ENCODE data around the gene ADPRHL1.
A peak's percentile ranks its signal among the peaks of the same experiment; 100 is the strongest.
"Not testable (repeated sequence)": the region's sequence is repeated elsewhere in the genome, so short reads cannot be mapped to it uniquely, and the experiment has no call there.

The ADPRHL1 gene

DNA sequence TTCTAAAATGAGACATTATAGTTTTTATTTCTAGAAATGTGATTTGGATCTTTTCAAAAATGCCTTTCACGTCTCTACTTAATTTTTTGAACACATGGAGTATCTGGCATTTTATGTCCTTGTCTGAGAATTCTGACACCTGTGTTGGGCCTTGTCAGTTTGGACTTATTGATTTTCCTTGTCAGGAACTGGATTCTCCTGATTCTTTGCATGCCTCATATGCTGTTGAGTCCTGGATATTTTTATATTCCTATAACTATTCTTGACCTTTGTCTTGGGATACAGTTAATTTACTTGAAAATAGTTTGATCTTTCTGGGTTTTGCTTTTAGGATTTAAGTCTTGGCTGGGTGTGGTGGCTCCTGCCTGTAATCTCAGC is 10.3 kb downstream of the ADPRHL1 start:
- TF ChIP-seq, protein P1, sequence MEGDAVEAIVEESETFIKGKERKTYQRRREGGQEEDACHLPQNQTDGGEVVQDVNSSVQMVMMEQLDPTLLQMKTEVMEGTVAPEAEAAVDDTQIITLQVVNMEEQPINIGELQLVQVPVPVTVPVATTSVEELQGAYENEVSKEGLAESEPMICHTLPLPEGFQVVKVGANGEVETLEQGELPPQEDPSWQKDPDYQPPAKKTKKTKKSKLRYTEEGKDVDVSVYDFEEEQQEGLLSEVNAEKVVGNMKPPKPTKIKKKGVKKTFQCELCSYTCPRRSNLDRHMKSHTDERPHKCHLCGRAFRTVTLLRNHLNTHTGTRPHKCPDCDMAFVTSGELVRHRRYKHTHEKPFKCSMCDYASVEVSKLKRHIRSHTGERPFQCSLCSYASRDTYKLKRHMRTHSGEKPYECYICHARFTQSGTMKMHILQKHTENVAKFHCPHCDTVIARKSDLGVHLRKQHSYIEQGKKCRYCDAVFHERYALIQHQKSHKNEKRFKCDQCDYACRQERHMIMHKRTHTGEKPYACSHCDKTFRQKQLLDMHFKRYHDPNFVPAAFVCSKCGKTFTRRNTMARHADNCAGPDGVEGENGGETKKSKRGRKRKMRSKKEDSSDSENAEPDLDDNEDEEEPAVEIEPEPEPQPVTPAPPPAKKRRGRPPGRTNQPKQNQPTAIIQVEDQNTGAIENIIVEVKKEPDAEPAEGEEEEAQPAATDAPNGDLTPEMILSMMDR (IDR thresholded peaks at IDR 0.05) = no peak

DNA sequence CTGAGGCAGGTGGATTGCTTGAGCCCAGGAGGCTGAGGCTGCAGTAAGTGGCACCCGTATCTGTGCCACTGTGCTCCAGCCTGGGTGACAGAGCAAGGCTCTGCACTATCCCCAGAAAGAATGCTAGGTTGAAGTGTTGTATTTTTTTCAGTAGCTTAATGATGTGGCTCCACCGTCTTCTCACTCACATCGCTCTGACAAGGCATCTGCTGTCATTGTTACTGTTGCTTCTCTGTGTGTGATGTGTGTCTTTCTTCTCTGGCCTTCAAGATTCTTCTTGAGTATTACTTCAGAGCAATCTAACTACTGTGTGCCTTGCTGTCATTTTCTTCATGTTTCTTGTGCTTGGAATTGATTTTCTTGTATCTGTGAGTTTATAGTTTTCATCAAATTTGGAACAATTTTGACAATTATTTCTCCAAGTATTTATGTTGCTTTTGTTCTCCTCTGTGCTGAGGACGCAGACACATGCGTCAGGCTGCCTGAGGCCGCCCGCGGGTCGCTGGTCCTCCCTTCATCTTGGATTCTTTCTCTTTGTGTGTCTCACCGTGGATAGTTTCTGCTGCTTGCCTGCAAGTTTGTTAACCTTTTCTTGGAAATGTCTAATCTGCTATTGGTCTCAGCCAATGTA is 10.8 kb downstream of the ADPRHL1 start:
- no peak for TF ChIP-seq ZFX (IDR thresholded peaks at IDR 0.05; ENCODE audit: borderline replicate concordance)
- TF ChIP-seq, protein P1 (IDR thresholded peaks at IDR 0.05) = no peak
- H3K27ac ChIP-seq = no peak overlapping the region

More for the DNA sequence above, 10.3 kb downstream of the ADPRHL1 start:
- no peak overlapping the region for H3K27ac ChIP-seq

DNA sequence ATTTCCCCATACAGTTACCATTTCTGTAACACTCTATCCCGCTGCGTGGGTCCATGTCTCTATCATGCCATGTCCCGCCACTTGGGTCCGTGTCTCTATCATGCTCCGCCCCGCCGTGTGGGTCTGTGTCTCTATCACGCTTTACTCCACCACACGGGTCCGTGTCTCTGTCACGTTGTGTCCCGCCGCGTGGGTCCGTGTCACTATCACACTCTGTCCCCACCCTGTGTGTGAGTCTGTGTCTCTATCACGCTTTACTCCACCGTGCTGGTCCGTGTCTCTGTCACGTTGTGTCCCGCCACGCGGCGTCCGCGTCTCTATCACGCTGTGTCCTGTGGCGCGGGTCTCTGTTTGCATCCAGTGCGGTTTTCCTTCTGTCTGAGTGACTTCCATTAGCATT is 11.6 kb downstream of the ADPRHL1 start:
- TF ChIP-seq ZFX (IDR thresholded peaks at IDR 0.05; ENCODE audit: borderline replicate concordance) = no peak
- TF ChIP-seq, protein P1 (IDR thresholded peaks at IDR 0.05) = no peak

DNA sequence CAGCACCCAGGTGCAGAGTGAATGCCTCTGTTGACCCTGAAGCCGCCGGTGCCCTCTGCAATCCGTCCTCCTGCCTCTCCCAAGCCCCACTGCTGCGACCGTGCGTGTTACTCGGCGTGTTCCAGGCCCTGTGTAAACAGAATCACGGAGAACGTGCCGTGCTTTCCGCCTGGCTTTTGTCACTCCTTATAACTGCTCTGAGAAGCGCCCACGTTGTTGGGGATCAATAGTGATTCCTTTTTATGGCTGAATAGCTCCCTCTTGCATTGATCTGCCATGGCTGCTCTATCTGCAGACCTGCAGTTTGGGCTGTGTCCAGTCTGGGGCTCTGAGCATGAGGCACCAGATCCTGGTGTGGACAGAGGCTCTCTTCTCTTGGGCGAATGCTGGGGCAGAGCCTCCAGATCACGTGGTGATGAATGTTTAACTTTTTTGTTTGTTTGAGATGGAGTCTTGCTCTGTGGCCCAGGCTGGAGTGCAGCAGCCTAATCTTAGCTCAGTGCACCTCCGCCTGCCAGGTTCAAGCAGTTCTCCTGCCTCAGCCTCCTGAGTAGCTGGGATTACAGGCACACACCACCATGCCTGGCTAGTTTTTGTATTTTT is 15.8 kb downstream of the ADPRHL1 start:
- TF ChIP-seq ZFX (IDR thresholded peaks at IDR 0.05; ENCODE audit: borderline replicate concordance) = no peak
- TF ChIP-seq, protein P1 (IDR thresholded peaks at IDR 0.05) = no peak
- H3K27ac ChIP-seq = peak overlapping the region; percentile 81

More for the DNA sequence above, 11.6 kb downstream of the ADPRHL1 start:
- H3K27ac ChIP-seq = no peak overlapping the region

DNA sequence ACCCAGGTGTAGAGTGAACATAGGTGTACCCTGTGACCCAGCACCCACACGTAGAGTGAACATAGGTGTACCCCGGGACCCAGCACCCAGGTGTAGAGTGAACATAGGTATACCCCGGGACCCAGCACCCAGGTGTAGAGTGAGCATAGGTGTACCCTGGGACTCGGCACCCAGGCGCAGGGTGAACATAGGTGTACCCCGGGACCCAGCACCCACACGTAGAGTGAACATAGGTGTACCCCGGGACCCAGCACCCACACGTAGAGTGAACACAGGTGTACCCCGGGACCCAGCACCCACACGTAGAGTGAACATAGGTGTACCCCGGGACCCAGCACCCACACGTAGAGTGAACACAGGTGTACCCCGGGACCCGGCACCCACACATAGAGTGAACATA is 16.4 kb downstream of the ADPRHL1 start:
- H3K27ac ChIP-seq = peak overlapping the region; percentile 81

DNA sequence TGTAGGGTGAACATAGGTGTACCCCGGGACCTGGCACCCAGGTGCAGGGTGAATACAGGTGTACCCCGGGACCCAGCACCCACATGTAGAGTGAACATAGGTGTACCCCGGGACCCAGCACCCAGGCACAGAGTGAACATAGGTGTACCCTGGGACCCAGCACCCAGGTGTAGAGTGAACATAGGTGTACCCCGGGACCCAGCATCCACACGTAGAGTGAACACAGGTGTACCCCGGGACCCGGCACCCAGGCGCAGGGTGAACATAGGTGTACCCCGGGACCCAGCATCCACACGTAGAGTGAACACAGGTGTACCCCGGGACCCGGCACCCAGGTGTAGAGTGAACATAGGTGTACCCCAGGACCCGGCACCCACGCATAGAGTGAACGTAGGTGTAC is 17.4 kb downstream of the ADPRHL1 start:
- not testable (repeated sequence) for H3K27ac ChIP-seq

DNA sequence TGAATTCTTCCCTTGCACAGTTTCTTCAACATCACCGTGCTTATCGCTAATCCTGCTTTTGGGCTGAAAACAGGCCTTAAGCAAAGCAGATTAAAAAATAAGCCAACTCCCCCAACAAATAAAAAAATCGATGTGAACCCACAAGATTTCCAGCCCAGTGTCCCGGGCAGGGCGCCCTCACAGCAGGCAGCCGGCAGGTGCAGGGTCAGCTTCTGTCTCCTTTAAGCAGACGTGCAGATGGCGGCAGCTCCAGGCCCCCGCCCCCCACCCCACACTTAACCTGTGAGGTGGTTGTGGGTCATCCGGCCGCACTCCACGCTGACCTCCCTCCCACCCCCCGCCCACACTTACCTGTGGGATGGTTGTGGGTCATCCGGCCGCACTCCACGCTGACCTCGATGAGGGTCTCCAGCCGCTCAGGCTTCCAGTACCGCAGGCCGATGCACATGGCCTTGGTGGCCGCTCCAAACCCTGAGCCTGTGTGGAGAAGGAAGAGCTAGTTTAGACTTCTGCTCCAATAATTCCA is 19.8 kb downstream of the ADPRHL1 start:
- H3K27ac ChIP-seq = no peak overlapping the region

More for the DNA sequence above, 19.8 kb downstream of the ADPRHL1 start:
- TF ChIP-seq ZFX (IDR thresholded peaks at IDR 0.05; ENCODE audit: borderline replicate concordance) = no peak
- TF ChIP-seq, protein P1 (IDR thresholded peaks at IDR 0.05) = no peak

Measured in 22Rv1 (cell line).